Mucosa of descending colon (tissue), 3 donors: ENCODE results near the gene SSB. TPM values are rescaled to one million over a fixed set of nuclear protein-coding genes. Genes with fewer than 3 reads are reported as not detected.
"Not testable (repeated sequence)": the region's sequence is repeated elsewhere in the genome, so short reads cannot be mapped to it uniquely, and the experiment has no call there.

Experiments used
- ATAC-seq: fragments of 200-7000 bp; cut with Tn5 transposase; one replicate; pipeline ENCODE4 v1.9.1; 2020; ENCODE audit warnings: mild to moderate bottlenecking, moderate library complexity
- DNase-seq, 3 donors: peaks; one replicate each; pipeline ENCODE4 v3.0.0-alpha.2; 2020
- H3K36me3 ChIP-seq: fragments of 200-600 bp; one replicate; pipeline ENCODE4 v1.8.0; 2021; ENCODE audit warnings: low read depth, mild to moderate bottlenecking
- H3K4me1 ChIP-seq: fragments of 200-600 bp; one replicate; pipeline ENCODE4 v1.8.0; 2021; ENCODE audit warnings: low read depth, mild to moderate bottlenecking
- H3K4me3 ChIP-seq: fragments of 200-600 bp; one replicate; pipeline ENCODE4 v1.8.0; 2021; ENCODE audit warnings: mild to moderate bottlenecking
- H3K9me3 ChIP-seq: fragments of 200-600 bp; one replicate; pipeline ENCODE4 v1.8.0; 2021; ENCODE audit warnings: mild to moderate bottlenecking
- intact Hi-C, 2 donors: fragments of 100-400 bp; cut with DNase I in 1 of 2; cut with micrococcal nuclease in 1 of 2; formaldehyde crosslinking; loops; one replicate each; pipeline versions ENCODE4 v1.11.0 to v1.11.1; 2022; cut with DNase I, micrococcal nuclease
- total RNA-seq, 3 donors: library from RNA; stranded (reverse); fragmentation: NEBNext Ultra II Directional in 2 of 3; extraction: Animal tissue kit (Norgen Biotek cat#: 25700) in 2 of 3; gene quantifications; one replicate each; pipeline versions ENCODE4 v1.2.1 to v1.2.4, GENCODE V29; 2021 to 2023
- TF ChIP-seq, protein P1 (sequence below): fragments of 200-600 bp; IDR thresholded peaks from one replicate; pipeline ENCODE4 v1.8.0; 2022; ENCODE audit warnings: antibody characterized with exemption, mild to moderate bottlenecking
- donor health status: DM: no; HTN: no; CAD: no; lungs with moderate emphysema.
- donor health status: DM: no; HTN: no; CAD: no.
- donor health status: DM: no; HTN: yes; CAD: no.

SSB gene
- total RNA-seq, 3 donors from 2014 or later, result 29.2 to 72.3 (median 52.9) TPM

DNA sequence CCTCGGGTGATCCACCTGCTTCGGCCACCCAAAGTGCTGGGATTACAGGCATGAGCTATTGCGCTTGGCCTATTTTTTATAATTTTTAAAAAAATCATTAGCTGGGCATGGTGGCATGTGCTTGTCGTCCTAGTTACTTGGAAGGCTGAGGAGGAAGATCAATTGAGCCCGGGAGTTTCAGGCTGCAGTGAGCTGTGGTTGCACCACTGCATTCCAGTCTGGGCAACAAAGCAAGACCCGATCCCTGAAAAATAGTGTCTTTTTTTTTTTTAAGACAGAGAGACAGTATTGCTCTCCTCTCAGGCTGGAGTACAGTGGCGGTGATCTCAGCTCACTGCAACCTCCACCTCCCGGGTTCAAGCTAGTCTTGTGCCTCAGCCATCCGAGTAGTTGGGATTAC is 4.8 kb downstream of the SSB start:
- Histone ChIP-seq H3K4me3 (no peak overlapping the region), H3K9me3 (no peaks in the 10 kb centered on the region), H3K4me1 (no peaks in the 10 kb centered on the region), H3K36me3 (peaks cover 4% of the 10 kb centered on the region)
- intact Hi-C loops, result no loop called here
- TF ChIP-seq, protein P1, sequence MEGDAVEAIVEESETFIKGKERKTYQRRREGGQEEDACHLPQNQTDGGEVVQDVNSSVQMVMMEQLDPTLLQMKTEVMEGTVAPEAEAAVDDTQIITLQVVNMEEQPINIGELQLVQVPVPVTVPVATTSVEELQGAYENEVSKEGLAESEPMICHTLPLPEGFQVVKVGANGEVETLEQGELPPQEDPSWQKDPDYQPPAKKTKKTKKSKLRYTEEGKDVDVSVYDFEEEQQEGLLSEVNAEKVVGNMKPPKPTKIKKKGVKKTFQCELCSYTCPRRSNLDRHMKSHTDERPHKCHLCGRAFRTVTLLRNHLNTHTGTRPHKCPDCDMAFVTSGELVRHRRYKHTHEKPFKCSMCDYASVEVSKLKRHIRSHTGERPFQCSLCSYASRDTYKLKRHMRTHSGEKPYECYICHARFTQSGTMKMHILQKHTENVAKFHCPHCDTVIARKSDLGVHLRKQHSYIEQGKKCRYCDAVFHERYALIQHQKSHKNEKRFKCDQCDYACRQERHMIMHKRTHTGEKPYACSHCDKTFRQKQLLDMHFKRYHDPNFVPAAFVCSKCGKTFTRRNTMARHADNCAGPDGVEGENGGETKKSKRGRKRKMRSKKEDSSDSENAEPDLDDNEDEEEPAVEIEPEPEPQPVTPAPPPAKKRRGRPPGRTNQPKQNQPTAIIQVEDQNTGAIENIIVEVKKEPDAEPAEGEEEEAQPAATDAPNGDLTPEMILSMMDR, result no peak
- no peak for ATAC-seq
- DNase-seq, result no peak

GRCh38 chr2:169806586-169806985 is 7.9 kb downstream of the SSB start:
- Histone ChIP-seq H3K4me3 (no peak overlapping the region), H3K36me3 (peaks cover 15% of the 10 kb centered on the region), H3K9me3 (no peaks in the 10 kb centered on the region), H3K4me1 (no peaks in the 10 kb centered on the region)
- TF ChIP-seq, protein P1, result no peak
- DNase-seq (no peak), ATAC-seq (no peak)
- intact Hi-C loops, result no loop called here

DNA sequence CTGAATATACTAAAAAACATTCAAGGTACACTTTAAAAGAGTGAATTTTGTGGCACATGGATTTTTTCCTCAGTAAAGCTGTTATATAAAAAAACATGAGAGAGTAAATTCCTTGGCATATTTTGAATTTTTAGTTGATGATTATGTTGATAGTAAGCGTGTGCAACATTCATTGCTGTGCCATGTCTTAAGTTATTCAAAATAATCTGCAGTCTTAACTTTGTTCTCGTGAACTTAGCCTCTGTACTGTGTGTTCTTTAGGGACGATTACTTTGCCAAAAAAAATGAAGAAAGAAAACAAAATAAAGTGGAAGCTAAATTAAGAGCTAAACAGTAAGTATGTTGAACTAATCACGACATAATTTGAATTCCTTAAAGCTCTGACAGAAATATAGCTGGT is 9.6 kb downstream of the SSB start:
- H3K4me3 ChIP-seq, result no peak overlapping the region
- no peaks in the 10 kb centered on the region for H3K9me3 ChIP-seq
- no peak for DNase-seq
- H3K4me1 ChIP-seq, result no peaks in the 10 kb centered on the region
- ATAC-seq, result no peak
- TF ChIP-seq, protein P1, result no peak
- peaks cover 15% of the 10 kb centered on the region for H3K36me3 ChIP-seq
- intact Hi-C loops, result no loop called here

DNA sequence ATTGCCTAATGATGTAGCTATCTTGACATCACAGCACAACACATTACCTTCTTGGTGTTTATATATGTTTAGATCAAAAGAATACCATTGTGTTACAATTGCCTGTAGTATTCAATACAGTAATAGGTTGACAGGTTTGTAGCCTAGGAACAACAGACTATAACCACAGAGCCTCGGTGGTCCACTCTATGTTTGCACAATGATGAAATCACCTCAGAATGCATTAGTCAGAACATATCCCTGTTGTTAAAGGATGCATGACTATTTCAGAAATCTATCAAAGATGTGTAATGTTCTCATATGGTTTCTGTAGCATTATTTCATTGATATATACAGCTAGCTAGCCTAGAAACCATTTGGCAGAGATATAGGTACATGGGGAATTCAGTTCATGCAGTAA is 17.2 kb downstream of the SSB start:
- intact Hi-C loops, result no loop called here
- no peak for ATAC-seq
- Histone ChIP-seq H3K36me3 (peaks cover 5% of the 10 kb centered on the region), H3K4me1 (no peaks in the 10 kb centered on the region), H3K4me3 (no peak overlapping the region), H3K9me3 (no peaks in the 10 kb centered on the region)
- no peak for DNase-seq
- TF ChIP-seq, protein P1, result no peak

GRCh38 chr2:169816961-169817360 is 18.3 kb downstream of the SSB start:
- H3K4me3 ChIP-seq, ATAC-seq, DNase-seq, H3K36me3 ChIP-seq, intact Hi-C loops, H3K4me1 ChIP-seq, H3K9me3 ChIP-seq: not testable (repeated sequence)

GRCh38 chr2:169817369-169817768 is 18.7 kb downstream of the SSB start:
- H3K9me3 ChIP-seq, DNase-seq, H3K4me3 ChIP-seq, H3K36me3 ChIP-seq, intact Hi-C loops, ATAC-seq, H3K4me1 ChIP-seq: not testable (repeated sequence)

DNA sequence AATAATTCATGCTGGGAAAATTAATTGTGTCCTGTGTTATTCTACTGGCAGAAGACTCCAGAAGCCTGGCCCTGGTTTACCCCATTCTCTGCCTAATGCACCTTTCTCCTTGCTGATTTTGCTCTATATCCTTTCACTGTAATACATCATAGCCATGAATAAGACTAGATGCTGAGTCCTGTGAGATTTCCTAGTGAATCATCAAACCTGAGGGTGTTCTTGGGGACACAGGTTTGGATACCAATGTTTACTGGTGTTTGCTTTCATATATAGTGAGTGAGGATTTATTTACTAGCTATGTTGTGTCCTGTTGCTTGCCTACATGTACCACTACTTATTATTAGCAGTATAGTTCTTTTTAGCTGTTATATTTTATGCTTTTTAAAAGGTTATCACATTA is 19.6 kb downstream of the SSB start:
- H3K9me3 ChIP-seq, result no peaks in the 10 kb centered on the region
- TF ChIP-seq, protein P1, result no peak
- peaks cover 3% of the 10 kb centered on the region for H3K4me1 ChIP-seq
- ATAC-seq, result no peak
- H3K4me3 ChIP-seq, result no peak overlapping the region
- no peak for DNase-seq
- no peaks in the 10 kb centered on the region for H3K36me3 ChIP-seq
- intact Hi-C loops, result no loop called here
